HG03064 (cell line): ENCODE measurements around the gene ETFRF1.
A peak's percentile ranks its signal among the peaks of the same experiment; 100 is the strongest.

Experiments used
- ATAC-seq: cut with Tn5 transposase; IDR thresholded peaks from one replicate; pipeline ENCODE4 v1.9.1; 2021; ENCODE audit warnings: low read depth; ENCODE audit not compliant: unreplicated experiment

Gene ETFRF1

DNA sequence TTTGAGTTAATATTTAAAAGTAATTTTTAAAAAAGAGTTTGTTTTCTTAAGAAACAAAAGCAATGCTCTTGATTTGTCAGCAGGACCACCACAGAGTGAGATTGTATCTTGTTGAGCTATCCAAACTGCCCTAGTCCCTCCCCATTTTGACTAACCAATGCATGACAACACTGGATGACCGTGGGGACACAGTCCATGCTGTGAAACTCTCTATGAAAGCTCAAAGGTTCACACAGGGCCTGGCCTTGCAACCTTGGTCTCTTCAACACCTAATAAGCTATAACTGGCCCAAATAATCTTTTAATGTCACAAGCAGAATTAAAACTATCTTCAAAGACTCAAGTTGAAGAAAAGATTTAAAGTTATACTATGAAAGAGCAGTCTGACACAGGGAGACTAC, 13.5 kb downstream of the ETFRF1 start:
- no peak for ATAC-seq

DNA sequence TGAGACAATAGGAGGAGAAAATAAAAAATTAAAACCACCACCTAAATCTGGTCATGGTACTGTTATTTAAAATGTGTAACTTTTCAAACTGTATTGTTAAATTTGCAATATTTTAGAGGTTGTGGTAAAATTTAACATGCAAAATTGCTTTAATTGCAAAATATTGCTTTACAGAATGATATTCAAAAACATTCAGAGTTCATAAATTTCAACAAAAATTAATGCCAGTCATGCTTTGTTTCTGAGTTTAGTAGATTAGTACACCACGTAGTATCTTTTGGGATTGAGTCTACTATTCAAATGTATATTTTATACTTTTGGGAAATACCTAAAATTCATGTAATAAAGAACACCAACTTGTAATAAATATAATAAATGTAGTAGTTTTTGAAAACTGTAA, 18.3 kb downstream of the ETFRF1 start:
- ATAC-seq = no peak

GRCh38 chr12:25236190-25236589, 41.2 kb downstream of the ETFRF1 start:
- ATAC-seq = no peak

DNA sequence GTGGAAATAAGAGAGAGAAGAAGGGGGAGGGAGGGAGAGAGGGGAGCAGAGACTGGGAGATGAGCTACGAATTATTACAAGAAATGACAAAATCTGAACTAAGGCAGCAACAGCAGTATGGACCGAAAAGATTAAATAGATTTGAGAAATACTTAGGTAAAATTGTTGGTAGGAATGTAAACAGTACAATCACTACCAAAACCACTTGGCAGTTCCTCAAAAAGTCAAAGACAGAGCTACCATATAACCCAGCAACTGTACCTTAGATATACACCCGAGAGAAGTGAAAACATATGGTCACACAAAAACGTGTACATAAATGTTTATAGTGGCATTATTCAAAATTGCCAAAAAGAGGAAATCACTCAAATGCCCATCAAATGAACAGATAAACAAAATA, 41.6 kb downstream of the ETFRF1 start:
- ATAC-seq = no peak

- no peak for ATAC-seq
These were observed 46.4 kb downstream of the ETFRF1 start for GRCh38 chr12:25241167-25242020.

GRCh38 chr12:25242981-25243679, 48.1 kb downstream of the ETFRF1 start:
- no peak for ATAC-seq

GRCh38 chr12:25243680-25243990, 48.6 kb downstream of the ETFRF1 start:
- ATAC-seq = no peak

DNA sequence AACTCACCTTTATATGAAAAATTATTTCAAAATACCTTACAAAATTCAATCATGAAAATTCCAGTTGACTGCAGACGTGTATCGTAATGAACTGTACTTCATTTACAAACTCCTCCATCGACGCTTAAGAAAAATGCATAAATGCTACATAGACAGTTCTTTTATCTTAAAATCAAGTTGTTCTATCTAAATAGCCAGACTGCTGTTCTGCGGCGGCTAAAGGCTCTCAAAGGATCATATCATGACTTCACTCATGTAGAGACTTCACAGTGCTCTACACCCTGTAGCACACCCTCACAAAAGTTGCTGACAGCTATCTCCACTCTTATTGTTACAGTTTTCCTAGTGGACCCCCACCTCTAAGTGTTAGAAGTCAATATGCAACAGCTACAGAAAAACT, 50.5 kb downstream of the ETFRF1 start:
- ATAC-seq = no peak

DNA sequence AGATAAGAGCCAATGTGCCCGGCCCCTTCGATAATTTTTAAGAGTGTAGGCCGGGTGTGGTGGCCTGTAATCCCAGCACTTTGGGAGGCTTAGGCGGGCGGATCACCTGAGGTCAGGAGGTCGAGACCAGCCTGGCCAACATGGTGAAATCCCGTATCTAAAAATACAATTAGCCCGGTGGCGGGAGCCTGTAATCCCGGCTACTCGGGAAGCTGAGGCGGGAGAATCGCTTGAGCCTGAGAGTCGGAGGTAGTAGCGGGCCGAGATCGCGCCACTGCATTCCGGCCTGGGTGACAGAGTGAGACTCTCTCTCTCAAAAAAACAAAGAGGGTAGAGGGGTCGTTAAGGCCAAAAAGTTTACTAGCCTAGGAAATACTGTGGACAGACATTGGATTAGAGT, 53.1 kb downstream of the ETFRF1 start:
- ATAC-seq = no peak

DNA sequence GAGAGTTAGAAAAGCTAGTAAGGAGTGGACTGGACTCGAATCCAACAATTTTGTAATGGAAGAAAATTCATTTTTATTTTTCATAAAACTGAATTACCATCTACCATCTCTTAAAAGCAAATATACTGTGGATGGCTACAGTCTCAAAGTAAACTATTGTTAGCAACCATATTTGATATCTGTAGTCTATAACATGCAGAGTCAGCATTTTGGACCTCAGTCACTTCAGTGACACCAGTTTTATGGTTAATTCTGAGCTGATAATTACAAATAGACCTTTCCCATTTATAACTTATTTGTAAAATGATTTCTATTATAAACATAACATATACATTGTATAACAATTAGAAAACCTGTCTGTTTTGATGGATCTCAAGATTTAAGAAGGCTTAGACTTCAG, 53.7 kb downstream of the ETFRF1 start:
- ATAC-seq = no peak

DNA sequence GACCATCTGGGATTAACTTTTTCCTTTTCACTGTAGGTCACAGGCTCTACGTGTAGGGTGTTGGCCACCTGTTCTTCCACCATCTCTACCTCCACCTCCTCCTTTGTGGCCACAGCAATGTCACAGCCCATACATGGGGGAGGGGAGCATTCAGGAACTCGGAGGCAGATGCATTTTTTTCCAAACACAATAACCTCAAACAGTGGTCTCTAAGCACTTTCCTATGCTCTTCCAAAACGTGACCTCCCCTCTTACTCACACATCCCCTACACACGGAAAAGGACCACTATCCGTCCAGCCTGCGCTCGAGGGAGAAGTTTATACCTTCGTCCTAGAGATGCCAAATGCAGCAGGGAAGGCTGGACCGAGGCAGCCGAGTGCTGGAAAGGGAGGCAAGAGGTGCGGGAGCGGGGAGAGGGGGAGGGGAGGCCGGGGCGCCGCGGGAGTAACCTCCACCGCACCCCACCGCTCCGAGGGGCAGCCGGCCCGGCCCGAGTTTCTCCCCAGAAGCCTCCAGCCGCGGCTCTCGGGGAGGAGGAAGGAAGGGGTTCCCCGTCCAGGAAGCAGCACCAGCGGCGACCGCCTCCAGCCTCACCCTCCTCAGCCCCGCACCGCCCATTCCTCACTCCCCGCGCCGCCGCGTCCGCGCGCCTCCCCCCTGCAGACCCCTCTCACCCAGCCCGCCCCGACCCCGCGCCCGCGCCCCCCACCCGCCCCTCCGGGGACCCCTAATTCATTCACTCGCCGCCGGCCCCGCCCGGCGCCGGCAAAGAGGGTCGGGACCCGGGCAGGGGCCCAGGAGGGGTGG, 55.1 kb downstream of the ETFRF1 start:
- ATAC-seq = peak; percentile 30

DNA sequence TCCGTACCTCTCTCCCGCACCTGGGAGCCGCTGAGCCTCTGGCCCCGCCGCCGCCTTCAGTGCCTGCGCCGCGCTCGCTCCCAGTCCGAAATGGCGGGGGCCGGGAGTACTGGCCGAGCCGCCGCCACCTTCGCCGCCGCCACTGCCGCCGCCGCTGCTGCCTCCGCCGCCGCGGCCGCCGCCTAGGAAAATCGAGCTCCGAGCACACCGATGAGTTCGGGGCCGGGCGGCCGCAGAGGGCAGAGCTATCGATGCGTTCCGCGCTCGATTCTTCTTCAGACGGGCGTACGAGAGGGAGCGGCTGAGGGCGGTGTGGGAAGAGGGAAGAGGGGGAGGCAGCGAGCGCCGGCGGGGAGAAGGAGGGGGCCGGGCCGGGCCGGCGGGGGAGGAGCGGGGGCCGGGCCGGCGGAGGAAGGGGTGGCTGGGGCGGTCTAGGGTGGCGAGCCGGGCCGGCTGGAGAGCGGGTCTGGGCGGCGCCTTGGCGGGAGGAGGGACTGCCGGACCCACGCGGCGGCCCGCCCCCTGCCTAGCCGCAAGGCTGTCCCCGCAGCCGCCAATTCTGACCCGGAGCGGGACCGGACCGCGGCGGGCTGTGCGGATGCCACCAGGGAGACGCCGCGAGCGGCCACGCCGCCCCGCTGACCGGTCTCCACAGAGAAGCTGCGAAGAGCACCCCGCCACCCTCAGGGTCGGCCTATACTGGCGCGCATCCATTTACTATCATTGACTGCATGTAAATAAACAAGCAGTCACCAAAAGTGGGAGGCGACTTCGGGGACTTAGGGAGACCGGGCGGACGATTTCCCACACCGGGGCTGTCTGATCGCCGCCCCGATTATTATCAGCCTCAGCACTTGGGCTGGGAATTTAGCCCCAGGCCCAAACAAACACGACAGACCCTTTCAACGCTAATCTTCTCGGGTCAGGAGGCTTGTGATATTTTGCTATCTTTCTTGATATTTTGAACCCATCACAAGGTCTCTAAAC, 56.0 kb downstream of the ETFRF1 start, which contains the start of gene KRAS:
KRAS (minus strand) TSS at position 186 of the 987 bp plus-strand sequence.
- ATAC-seq = peak; percentile 62

GRCh38 chr12:25251769-25252168, 56.7 kb downstream of the ETFRF1 start:
- ATAC-seq = no peak

DNA sequence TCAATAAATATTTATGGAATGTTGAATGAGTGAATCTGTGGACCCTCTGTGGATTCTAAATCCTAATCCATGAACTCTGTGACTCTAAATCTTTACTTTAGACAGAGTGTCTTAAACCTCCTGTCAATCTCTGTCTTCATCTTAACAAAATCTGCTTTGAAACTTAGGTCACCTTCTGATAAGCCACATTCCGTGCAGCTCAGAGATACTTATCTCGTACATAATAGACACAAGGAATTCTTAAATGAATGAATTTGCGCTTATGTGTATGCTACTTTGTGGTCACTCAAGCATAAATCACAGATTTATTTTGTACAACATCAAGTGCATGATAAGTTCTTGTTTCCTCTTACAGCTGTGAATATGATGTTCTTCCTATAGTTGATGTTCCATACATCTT, 57.9 kb downstream of the ETFRF1 start:
- ATAC-seq = no peak

GRCh38 chr12:25253371-25254068, 58.5 kb downstream of the ETFRF1 start:
- no peak for ATAC-seq

DNA sequence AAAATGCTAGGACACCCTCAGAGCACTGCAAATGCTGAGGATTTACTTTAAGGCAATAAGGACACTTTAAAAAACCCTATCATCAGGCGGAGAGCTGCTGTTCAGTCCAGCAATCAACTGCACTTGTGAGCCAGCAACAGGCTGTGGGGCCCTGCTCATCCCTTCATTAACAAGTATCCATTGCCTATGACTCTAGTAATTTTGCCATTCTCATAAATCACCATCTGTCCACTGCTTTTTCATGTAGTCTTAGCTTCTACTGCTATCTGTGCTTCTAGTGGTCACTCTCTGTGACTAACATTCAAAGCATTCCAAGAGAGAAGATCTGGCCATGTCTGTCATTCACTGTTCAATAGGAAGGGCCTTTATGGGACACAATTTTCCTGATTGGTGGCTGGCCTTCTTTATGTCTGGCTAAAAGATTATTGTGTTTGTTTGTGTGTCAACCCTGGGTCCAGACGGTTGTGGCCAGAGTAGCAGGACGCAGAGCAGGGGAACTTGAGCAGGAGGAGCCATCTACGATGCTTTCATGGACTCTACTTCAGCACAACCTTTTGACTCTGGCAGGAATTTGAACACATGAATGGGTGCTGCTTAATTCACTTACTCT, 59.3 kb downstream of the ETFRF1 start:
- no peak for ATAC-seq
